Gastrocnemius medialis (tissue), 4 donors: ENCODE results near the gene C17orf75.

Experiments used
- POLR2A ChIP-seq, 2 donors: fragments of 450-650 bp; IDR thresholded peaks; one replicate each; pipeline ENCODE4 v1.6.1; 2017; ENCODE audit warnings: antibody characterized with exemption in 2 of 2, mild to moderate bottlenecking in 2 of 2, moderate library complexity in 2 of 2
- TF ChIP-seq, protein P1 (sequence below), 5 experiments: fragments of 450-650 bp in 3 of 5; fragments of 200-600 bp in 2 of 5; sonication (generic) in 2 of 5; IDR thresholded peaks in 4 of 5; conservative IDR thresholded peaks in 1 of 5; 1 replicate in 4 of 5; 2 replicates in 1 of 5; pipeline ENCODE4 v1.5.1; 2016 to 2019; ENCODE audit warnings: antibody characterized with exemption in 5 of 5, mild to moderate bottlenecking in 3 of 5, moderate library complexity in 3 of 5

DNA sequence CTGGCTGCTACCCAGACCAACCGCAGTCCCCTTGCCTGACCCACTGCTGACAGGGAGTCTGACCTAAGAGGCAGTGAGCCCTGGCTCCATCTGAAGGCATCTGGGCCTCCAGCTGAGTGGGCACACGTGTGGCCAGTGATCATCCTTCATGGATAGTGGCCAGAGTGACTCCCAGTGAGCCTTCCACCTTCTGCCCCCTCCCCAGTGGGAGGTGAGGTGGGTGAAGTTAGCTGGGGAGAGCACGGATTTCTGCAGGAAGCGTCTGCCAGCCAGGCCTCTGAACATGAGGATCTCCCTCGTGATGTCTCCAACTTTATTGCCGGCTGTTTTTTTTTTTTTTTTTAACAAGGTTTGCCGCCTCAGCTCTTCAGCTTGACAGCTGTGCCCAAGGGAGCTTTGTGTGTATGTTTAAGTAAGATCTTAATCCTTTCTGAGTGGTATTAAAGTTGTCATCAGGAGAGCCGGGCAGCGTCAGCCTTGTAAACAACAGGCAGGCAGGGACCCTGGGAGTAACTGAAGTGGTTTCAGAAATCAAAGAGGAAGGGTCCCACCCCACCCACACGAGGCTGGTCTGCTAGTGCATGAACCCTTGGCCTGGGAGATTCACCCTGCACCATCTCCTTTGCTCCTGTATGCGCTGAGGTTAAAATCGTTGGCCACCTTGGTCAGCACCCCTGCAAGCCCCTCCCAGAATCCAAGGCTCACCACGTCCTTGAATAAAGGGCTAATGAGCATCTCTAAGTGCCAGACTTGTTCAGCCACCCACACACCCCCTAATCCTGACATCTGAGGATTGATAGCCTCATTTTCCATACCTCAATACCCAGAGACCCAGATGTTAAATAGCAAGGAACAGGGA lies 43.0 kb downstream of the C17orf75 start:
- TF ChIP-seq, protein P1, sequence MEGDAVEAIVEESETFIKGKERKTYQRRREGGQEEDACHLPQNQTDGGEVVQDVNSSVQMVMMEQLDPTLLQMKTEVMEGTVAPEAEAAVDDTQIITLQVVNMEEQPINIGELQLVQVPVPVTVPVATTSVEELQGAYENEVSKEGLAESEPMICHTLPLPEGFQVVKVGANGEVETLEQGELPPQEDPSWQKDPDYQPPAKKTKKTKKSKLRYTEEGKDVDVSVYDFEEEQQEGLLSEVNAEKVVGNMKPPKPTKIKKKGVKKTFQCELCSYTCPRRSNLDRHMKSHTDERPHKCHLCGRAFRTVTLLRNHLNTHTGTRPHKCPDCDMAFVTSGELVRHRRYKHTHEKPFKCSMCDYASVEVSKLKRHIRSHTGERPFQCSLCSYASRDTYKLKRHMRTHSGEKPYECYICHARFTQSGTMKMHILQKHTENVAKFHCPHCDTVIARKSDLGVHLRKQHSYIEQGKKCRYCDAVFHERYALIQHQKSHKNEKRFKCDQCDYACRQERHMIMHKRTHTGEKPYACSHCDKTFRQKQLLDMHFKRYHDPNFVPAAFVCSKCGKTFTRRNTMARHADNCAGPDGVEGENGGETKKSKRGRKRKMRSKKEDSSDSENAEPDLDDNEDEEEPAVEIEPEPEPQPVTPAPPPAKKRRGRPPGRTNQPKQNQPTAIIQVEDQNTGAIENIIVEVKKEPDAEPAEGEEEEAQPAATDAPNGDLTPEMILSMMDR (IDR thresholded peaks at IDR 0.05 in 4 of 5, conservative IDR thresholded peaks at IDR 0.05 in 1 of 5) = no peak
- TF ChIP-seq POLR2A (IDR thresholded peaks at IDR 0.05) = no peak
